ENCODE measurements around the gene CFL1.
A peak's percentile ranks its signal among the peaks of the same experiment; 100 is the strongest.

CFL1 gene

GRCh38 chr11:65880027-65880426 lies 22.0 kb upstream of the CFL1 start:
- H3K27me3 ChIP-seq (replicated peaks in 2 of 5; ENCODE audit: control insufficient read depth in 4 of 5, insufficient read depth in 5 of 5, low read length in 4 of 5) = no peaks in the 10 kb centered on the region
- peaks cover 2 to 37% (median 24%) of the 10 kb centered on the region in 4 experiments for H3K36me3 ChIP-seq (ENCODE audit: control insufficient read depth in 4 of 4, insufficient read depth in 4 of 4, low read length in 3 of 4)
- DNase-seq = no peak
- 61% methylated on average over 7 of the region's 7 CpGs for WGBS (ENCODE audit: insufficient coverage)
- ChIA-PET POLR2A (interaction anchor here (0.9 to 2.2 kb wide), 4 partner anchors 10 to 22 kb away, joined by 3 to 6 read pairs (median 4); partner anchors contain the start of genes CCDC85B and CFL1), CTCF (interaction anchor here (0.9 to 11.9 kb wide), 4 partner anchors 9 to 32 kb away, joined by 3 to 168 read pairs (median 15); partner anchors contain the start of genes CCDC85B, EFEMP2 and FIBP)
- H3K4me3 ChIP-seq (ENCODE audit: control insufficient read depth in 1 of 7, extremely low read depth in 1 of 7, insufficient read depth in 4 of 7, low read depth in 2 of 7, low read length in 6 of 7) = peak overlapping the region in 6 of 7 experiments; percentile 31 to 72 (median 56)
- H3K4me1 ChIP-seq (ENCODE audit: control extremely low read depth in 1 of 4, control insufficient read depth in 4 of 4, insufficient read depth in 4 of 4, low read length in 3 of 4) = peaks cover 0 to 42% (median 29%) of the 10 kb centered on the region in 4 experiments
- H3K27ac ChIP-seq (ENCODE audit: insufficient read depth in 1 of 2, low read depth in 1 of 2, low read length in 2 of 2, poor library complexity in 1 of 2, severe bottlenecking in 2 of 2) = peak overlapping the region in 1 of 2 experiments; percentile 54
- no peaks in the 10 kb centered on the region for H3K9me3 ChIP-seq (ENCODE audit: control extremely low read depth in 1 of 5, control insufficient read depth in 4 of 5, insufficient read depth in 2 of 5, low read depth in 1 of 5, low read length in 4 of 5)

GRCh38 chr11:65879617-65880016 lies 21.6 kb upstream of the CFL1 start, which contains the start of gene CTSW:
Gene CTSW (plus strand): TSS chr11:65879837. CDS start chr11:65879855, 18 bp downstream.
- 0% methylated on average over 7 of the region's 7 CpGs for WGBS (ENCODE audit: insufficient coverage)
- Histone ChIP-seq H3K9me3 (ENCODE audit: control extremely low read depth in 1 of 5, control insufficient read depth in 4 of 5, insufficient read depth in 2 of 5, low read depth in 1 of 5, low read length in 4 of 5) (no peaks in the 10 kb centered on the region), H3K27ac (ENCODE audit: insufficient read depth in 1 of 2, low read depth in 1 of 2, low read length in 2 of 2, poor library complexity in 1 of 2, severe bottlenecking in 2 of 2) (peak within 1 kb of the TSS; percentile 4 to 54), H3K27me3 (replicated peaks in 2 of 5; ENCODE audit: control insufficient read depth in 4 of 5, insufficient read depth in 5 of 5, low read length in 4 of 5) (no peaks in the 10 kb centered on the region), H3K4me1 (ENCODE audit: control extremely low read depth in 1 of 4, control insufficient read depth in 4 of 4, insufficient read depth in 4 of 4, low read length in 3 of 4) (peaks cover 0 to 39% (median 26%) of the 10 kb centered on the region in 4 experiments), H3K4me3 (ENCODE audit: control insufficient read depth in 1 of 7, extremely low read depth in 1 of 7, insufficient read depth in 4 of 7, low read depth in 2 of 7, low read length in 6 of 7) (peak within 1 kb of the TSS in 6 of 7 experiments; percentile 31 to 72 (median 56)), H3K36me3 (ENCODE audit: control insufficient read depth in 4 of 4, insufficient read depth in 4 of 4, low read length in 3 of 4) (peaks cover 2 to 33% (median 21%) of the 10 kb centered on the region in 4 experiments)
- ChIA-PET POLR2A (interaction anchor here (0.6 to 2.2 kb wide), 5 partner anchors 11 to 380 kb away, joined by 3 to 6 read pairs (median 3); partner anchors contain the start of genes CCDC85B and CFL1), CTCF (interaction anchor here (0.9 to 5.6 kb wide), 5 partner anchors 9 to 32 kb away, joined by 3 to 27 read pairs (median 3); partner anchors contain the start of genes CCDC85B and FIBP)
- DNase-seq = peak in 2 of 3 donors; percentile 78 to 85

GRCh38 chr11:65873318-65874156 lies 15.6 kb upstream of the CFL1 start:
- Histone ChIP-seq H3K27me3 (replicated peaks in 2 of 5; ENCODE audit: control insufficient read depth in 4 of 5, insufficient read depth in 5 of 5, low read length in 4 of 5) (no peaks in the 10 kb centered on the region), H3K36me3 (ENCODE audit: control insufficient read depth in 4 of 4, insufficient read depth in 4 of 4, low read length in 3 of 4) (peaks cover 0 to 1% (median 0%) of the 10 kb centered on the region in 4 experiments), H3K4me3 (ENCODE audit: control insufficient read depth in 1 of 7, extremely low read depth in 1 of 7, insufficient read depth in 4 of 7, low read depth in 2 of 7, low read length in 6 of 7) (peak overlapping the region; percentile 10 to 82 (median 65)), H3K9me3 (ENCODE audit: control extremely low read depth in 1 of 5, control insufficient read depth in 4 of 5, insufficient read depth in 2 of 5, low read depth in 1 of 5, low read length in 4 of 5) (no peaks in the 10 kb centered on the region), H3K27ac (ENCODE audit: insufficient read depth in 1 of 2, low read depth in 1 of 2, low read length in 2 of 2, poor library complexity in 1 of 2, severe bottlenecking in 2 of 2) (peak overlapping the region in 1 of 2 experiments; percentile 43), H3K4me1 (ENCODE audit: control extremely low read depth in 1 of 4, control insufficient read depth in 4 of 4, insufficient read depth in 4 of 4, low read length in 3 of 4) (peaks cover 0 to 53% (median 40%) of the 10 kb centered on the region in 4 experiments)
- ChIA-PET CTCF (interaction anchor here (7.7 to 11.0 kb wide), 2 partner anchors 12 kb away, joined by 81 to 168 read pairs; partner anchors contain the start of genes CCDC85B, FIBP and MUS81), POLR2A (interaction anchor here (1.0 kb wide), 1 partner anchor 19 kb away, joined by 4 read pairs; no protein-coding TSS in a partner anchor)
- DNase-seq = peak; percentile 84 to 89 (median 89)
- WGBS (ENCODE audit: insufficient coverage) = 2% methylated on average over 27 of the region's 54 CpGs

GRCh38 chr11:65872586-65873317 lies 14.8 kb upstream of the CFL1 start, which contains the start of gene EFEMP2:
Gene EFEMP2 (minus strand): TSS chr11:65872800. CDS start chr11:65872354, 446 bp downstream.
- ChIA-PET CTCF (interaction anchor here (0.7 to 11.0 kb wide), 4 partner anchors 12 to 93 kb away, joined by 3 to 168 read pairs (median 42); partner anchors contain the start of genes CCDC85B, FIBP and MUS81), POLR2A (interaction anchor here (1.1 to 2.8 kb wide), 2 partner anchors 13 to 15 kb away, joined by 4 to 22 read pairs; partner anchors contain the start of genes CFL1 and MUS81)
- Histone ChIP-seq H3K4me1 (ENCODE audit: control extremely low read depth in 1 of 4, control insufficient read depth in 4 of 4, insufficient read depth in 4 of 4, low read length in 3 of 4) (peaks cover 0 to 51% (median 41%) of the 10 kb centered on the region in 4 experiments), H3K9me3 (ENCODE audit: control extremely low read depth in 1 of 5, control insufficient read depth in 4 of 5, insufficient read depth in 2 of 5, low read depth in 1 of 5, low read length in 4 of 5) (no peaks in the 10 kb centered on the region), H3K4me3 (ENCODE audit: control insufficient read depth in 1 of 7, extremely low read depth in 1 of 7, insufficient read depth in 4 of 7, low read depth in 2 of 7, low read length in 6 of 7) (peak within 1 kb of the TSS; percentile 10 to 82 (median 65)), H3K27me3 (replicated peaks in 2 of 5; ENCODE audit: control insufficient read depth in 4 of 5, insufficient read depth in 5 of 5, low read length in 4 of 5) (no peaks in the 10 kb centered on the region), H3K27ac (ENCODE audit: insufficient read depth in 1 of 2, low read depth in 1 of 2, low read length in 2 of 2, poor library complexity in 1 of 2, severe bottlenecking in 2 of 2) (peak within 1 kb of the TSS in 1 of 2 experiments; percentile 43), H3K36me3 (ENCODE audit: control insufficient read depth in 4 of 4, insufficient read depth in 4 of 4, low read length in 3 of 4) (peaks cover 0 to 4% (median 2%) of the 10 kb centered on the region in 4 experiments)
- WGBS (ENCODE audit: insufficient coverage) = 2% methylated on average over 50 of the region's 69 CpGs
- DNase-seq = peak in 1 of 3 donors; percentile 19

- Histone ChIP-seq H3K27ac (ENCODE audit: insufficient read depth in 1 of 2, low read depth in 1 of 2, low read length in 2 of 2, poor library complexity in 1 of 2, severe bottlenecking in 2 of 2) (no peak overlapping the region), H3K4me1 (ENCODE audit: control extremely low read depth in 1 of 4, control insufficient read depth in 4 of 4, insufficient read depth in 4 of 4, low read length in 3 of 4) (peaks cover 0 to 51% (median 43%) of the 10 kb centered on the region in 4 experiments), H3K4me3 (ENCODE audit: control insufficient read depth in 1 of 7, extremely low read depth in 1 of 7, insufficient read depth in 4 of 7, low read depth in 2 of 7, low read length in 6 of 7) (peak overlapping the region in 2 of 7 experiments; percentile 13 to 74), H3K27me3 (replicated peaks in 2 of 5; ENCODE audit: control insufficient read depth in 4 of 5, insufficient read depth in 5 of 5, low read length in 4 of 5) (no peaks in the 10 kb centered on the region), H3K36me3 (ENCODE audit: control insufficient read depth in 4 of 4, insufficient read depth in 4 of 4, low read length in 3 of 4) (peaks cover 0 to 6% (median 4%) of the 10 kb centered on the region in 4 experiments), H3K9me3 (ENCODE audit: control extremely low read depth in 1 of 5, control insufficient read depth in 4 of 5, insufficient read depth in 2 of 5, low read depth in 1 of 5, low read length in 4 of 5) (no peaks in the 10 kb centered on the region)
- WGBS (ENCODE audit: insufficient coverage) = 88% methylated on average over 22 of the region's 26 CpGs
- CTCF ChIA-PET = interaction anchor here (0.7 to 11.0 kb wide), 8 partner anchors 11 to 263 kb away, joined by 3 to 168 read pairs (median 4); partner anchors contain the start of genes CCDC85B, FIBP, KAT5 and MUS81
- no peak for DNase-seq
- POLR2A ChIA-PET = interaction anchor here (1.1 to 2.8 kb wide), 3 partner anchors 12 to 20 kb away, joined by 4 to 22 read pairs (median 4); partner anchors contain the start of genes CFL1 and MUS81
These were observed 14.0 kb upstream of the CFL1 start for GRCh38 chr11:65871811-65872548.

Data from common myeloid progenitor, CD34-positive (primary cell).